HepG2 (cell line): ENCODE data around the gene DOHH. TPM values are rescaled to one million over a fixed set of nuclear protein-coding genes. Genes with fewer than 3 reads are reported as not detected.

Experiments used
- ATAC-seq: fragments of 200-7000 bp; cut with Tn5 transposase; 3 replicates; pipeline ENCODE4 v1.9.1; 2020; ENCODE audit warnings: mild to moderate bottlenecking, moderate library complexity
- BruUV-seq: library from RNA; stranded (reverse); fragments of 400-500 nt; replicated peaks from 2 replicates; lab custom pipeline; 2021; lab: Mats Ljungman, UMichigan
- CTCF ChIA-PET: fragments of 300-600 bp; formaldehyde crosslinking; extraction: SDS; loops from one replicate; lab custom pipeline; 2021; ENCODE audit warnings: low total read pairs, inconsistent platforms, low intra/inter-chr PET ratio; lab: Yijun Ruan, JAX
- POLR2A ChIA-PET: fragments of 350-600 bp; sonication (Branson Sonifier 250); formaldehyde crosslinking; loops from one replicate; lab custom pipeline; 2020; ENCODE audit warnings: antibody characterized with exemption, inconsistent platforms; lab: Yijun Ruan, JAX
- DNase-seq: peaks from one replicate; pipeline ENCODE4 v3.0.0-alpha.2; 2015; ENCODE audit warnings: low spot score
- FAIRE-seq: peaks from 3 replicates; lab custom pipeline; 2011; peaks lifted over from hg19 to GRCh38; lab: Jason Lieb, UNC
- H2AFZ ChIP-seq: one replicate; pipeline ENCODE4 v1.6.1; 2011; ENCODE audit warnings: low read length, inconsistent platforms
- H3K27ac ChIP-seq: fragments of 300-600 bp; 3 replicates; pipeline ENCODE4 v1.8.0; 2011; ENCODE audit warnings: mixed run types, mild to moderate bottlenecking, mixed read lengths, low read length, inconsistent platforms; ENCODE audit not compliant: insufficient read depth; ENCODE audit errors: extremely low read length
- H3K27me3 ChIP-seq, 2 experiments: fragments of 200-600 bp in 1 of 2; 2 replicates in 1 of 2; 3 replicates in 1 of 2; pipeline versions ENCODE4 v1.6.0 to v1.8.0; 2011; ENCODE audit warnings: low read length in 2 of 2, mild to moderate bottlenecking in 2 of 2, moderate library complexity in 2 of 2, inconsistent platforms in 1 of 2; ENCODE audit not compliant: insufficient read depth in 2 of 2, control insufficient read depth in 1 of 2
- H3K36me3 ChIP-seq, 2 experiments: fragments of 200-600 bp in 1 of 2; replicated peaks in 1 of 2; 2 replicates in 1 of 2; 3 replicates in 1 of 2; pipeline versions ENCODE4 v1.5.1 to v1.8.0; 2011; ENCODE audit warnings: low read length in 2 of 2, inconsistent platforms in 1 of 2; ENCODE audit not compliant: insufficient read depth in 2 of 2, control insufficient read depth in 1 of 2
- H3K4me1 ChIP-seq: 2 replicates; pipeline ENCODE4 v1.5.1; 2012; ENCODE audit warnings: low read length, inconsistent platforms; ENCODE audit not compliant: insufficient read depth
- H3K4me2 ChIP-seq: 2 replicates; pipeline ENCODE4 v1.6.0; 2011; ENCODE audit warnings: low read depth, low read length, inconsistent platforms
- H3K4me3 ChIP-seq, 3 experiments: fragments of 200-600 bp in 1 of 3; sonication (generic), shearing (Covaris generic) in 1 of 3; replicated peaks in 1 of 3; 2 replicates each; pipeline ENCODE4 v1.5.1; 2011 to 2016; ENCODE audit warnings: low read length in 3 of 3, inconsistent platforms in 2 of 3, low read depth in 2 of 3, mild to moderate bottlenecking in 2 of 3, control low read depth in 1 of 3, mixed read lengths in 1 of 3; ENCODE audit not compliant: insufficient read depth in 1 of 3
- H3K79me2 ChIP-seq: one replicate; pipeline ENCODE4 v1.6.1; 2011; ENCODE audit warnings: low read length, inconsistent platforms; ENCODE audit not compliant: insufficient read depth
- H3K9ac ChIP-seq: 2 replicates; pipeline ENCODE4 v1.6.0; 2011; ENCODE audit warnings: mild to moderate bottlenecking, low read depth, low read length, inconsistent platforms; ENCODE audit not compliant: insufficient read depth
- H3K9me3 ChIP-seq: 2 replicates; pipeline ENCODE4 v1.5.1; 2012; ENCODE audit warnings: mild to moderate bottlenecking, low read length
- H4K20me1 ChIP-seq: 2 replicates; pipeline ENCODE4 v1.6.0; 2011; ENCODE audit warnings: inconsistent platforms, mild to moderate bottlenecking, low read length, moderate library complexity; ENCODE audit not compliant: insufficient read depth
- ATF4 ChIP-seq, 2 experiments: fragments of 450-650 bp in 1 of 2; sonication (generic) in 1 of 2; formaldehyde crosslinking; IDR thresholded peaks; 2 replicates each; pipeline versions ENCODE4 v1.5.0 to v1.8.0; 2020 to 2022; ENCODE audit warnings: mild to moderate bottlenecking in 1 of 2, missing genetic modification reagents in 1 of 2
- BHLHE40 ChIP-seq: IDR thresholded peaks from 2 replicates; pipeline ENCODE4 v1.6.1; 2011; ENCODE audit warnings: low read length, improper control_type of control experiment
- GABPB1 ChIP-seq: IDR thresholded peaks from 2 replicates; pipeline ENCODE4 v1.6.1; 2016; ENCODE audit warnings: mild to moderate bottlenecking, missing genetic modification reagents, moderate library complexity, missing compliant biosample characterization
- MLX ChIP-seq: IDR thresholded peaks from 2 replicates; pipeline ENCODE4 v1.6.1; 2016
- NR2C2 ChIP-seq: sonication (generic); formaldehyde crosslinking; IDR thresholded peaks from 2 replicates; pipeline ENCODE4 v1.4.0; 2020; ENCODE audit warnings: missing genetic modification reagents, mild to moderate bottlenecking, moderate library complexity, borderline replicate concordance
- NR2F1 ChIP-seq, 2 experiments: fragments of 450-650 bp in 1 of 2; formaldehyde crosslinking in 1 of 2; IDR thresholded peaks; 2 replicates each; pipeline versions ENCODE4 v1.5.0 to v1.6.1; 2016 to 2020; ENCODE audit warnings: mild to moderate bottlenecking in 1 of 2, missing compliant biosample characterization in 1 of 2, missing genetic modification reagents in 1 of 2, moderate library complexity in 1 of 2
- NR2F6 ChIP-seq, 2 experiments: IDR thresholded peaks; 2 replicates each; pipeline ENCODE4 v1.6.1; 2016; ENCODE audit warnings: antibody characterized with exemption in 1 of 2, mild to moderate bottlenecking in 1 of 2
- PRMT3 ChIP-seq: sonication (generic); formaldehyde crosslinking; IDR thresholded peaks from 2 replicates; pipeline ENCODE4 v1.8.1; 2022; ENCODE audit warnings: low read depth, mild to moderate bottlenecking, moderate library complexity, missing genetic modification reagents, borderline replicate concordance
- RARA ChIP-seq: IDR thresholded peaks from 2 replicates; pipeline ENCODE4 v1.6.1; 2016; ENCODE audit warnings: missing genetic modification reagents, missing compliant biosample characterization
- RXRA ChIP-seq: sonication (generic); formaldehyde crosslinking; IDR thresholded peaks from 2 replicates; pipeline ENCODE4 v1.5.1; 2020; ENCODE audit warnings: missing genetic modification reagents
- TFE3 ChIP-seq: IDR thresholded peaks from 2 replicates; pipeline ENCODE4 v1.6.1; 2016
- TRIM24 ChIP-seq: sonication (generic); formaldehyde crosslinking; IDR thresholded peaks from 2 replicates; pipeline ENCODE4 v1.8.0; 2022; ENCODE audit warnings: mild to moderate bottlenecking, missing genetic modification reagents
- ZNF687 ChIP-seq: sonication (generic); formaldehyde crosslinking; IDR thresholded peaks from 2 replicates; pipeline ENCODE4 v1.5.1; 2020; ENCODE audit warnings: mild to moderate bottlenecking, missing genetic modification reagents, moderate library complexity
- ZNF790 ChIP-seq: sonication (generic); formaldehyde crosslinking; IDR thresholded peaks from 2 replicates; pipeline ENCODE4 v1.8.0; 2022; ENCODE audit warnings: missing genetic modification reagents, mild to moderate bottlenecking, borderline replicate concordance
- WGBS: methylation state at CpG from one replicate; pipeline ENCODE4 v1.1.6; 2017; ENCODE audit warnings: low lambda C conversion rate; 5-methylcytosine and 5-hydroxymethylcytosine counted together
- in situ Hi-C: cut with HindIII; loops from 2 replicates; pipeline ENCODE4 v1.10.0; 2017; ENCODE audit warnings: low pct_unique_long_range_greater_than_20kb; ENCODE audit not compliant: extremely low pct_ligation_motif_present
- intact Hi-C: fragments of 100-400 bp; cut with micrococcal nuclease; formaldehyde crosslinking; loops from one replicate; pipeline ENCODE4 v1.10.0; 2022; ENCODE audit not compliant: unreplicated experiment
- polyA plus RNA-seq, 8 experiments: library from polyadenylated mRNA; depleted of rRNA in 3 of 8; stranded (reverse) in 7 of 8; unstranded in 1 of 8; fragments of >200 nt; fragmentation: Illumina TruSeq in 4 of 8; extraction: Trizol in 4 of 8; gene quantifications; 2 replicates each; pipeline versions ENCODE4 v1.2.1 to v1.2.3, GENCODE V29; 2011 to 2016; ENCODE audit warnings: low read depth in 4 of 8, missing spikeins in 1 of 8, mixed read lengths in 1 of 8; ENCODE audit not compliant: insufficient read depth in 1 of 8
- total RNA-seq, 5 experiments: library from RNA; depleted of rRNA; stranded (reverse); fragments of >200 nt; fragmentation: Illumina TruSeq; extraction: Trizol; gene quantifications; 2 replicates each; pipeline ENCODE4 v1.2.3, GENCODE V29; 2016; ENCODE audit warnings: low read depth in 1 of 5

Gene DOHH
- total and polyA plus RNA-seq, 2 of the 13 experiments (the other 11 are each of a cell fraction or from before 2014, with no cell fraction given), result 3.5 to 13.7 TPM

GRCh38 chr19:3451451-3451866 lies 49.0 kb downstream of the DOHH start:
- 30% methylated on average over 10 of the region's 10 CpGs for WGBS
- no TSS peak for BruUV-seq
- ATAC-seq (peak; percentile 41), DNase-seq (no peak), FAIRE-seq (no peak)
- TF ChIP-seq BHLHE40 (peak; percentile 64), RARA (CRISPR knock-in tag) (peak; percentile 63; the same call in 1 of the 2 replicates), ZNF687 (CRISPR knock-in tag) (peak; percentile 30; the same call in 1 of the 2 replicates), TRIM24 (CRISPR knock-in tag) (no peak), NR2F1 (CRISPR knock-in tag; IDR thresholded peaks at IDR 0.05) (peak; percentile 68 to 77; a peak in 2 of 4 replicates), NR2F6 (IDR thresholded peaks at IDR 0.05) (peak; percentile 86), NR2F6 (CRISPR knock-in tag; IDR thresholded peaks at IDR 0.05) (peak; percentile 90), GABPB1 (CRISPR knock-in tag) (peak; percentile 15; the same call in 1 of the 2 replicates), ZNF790 (CRISPR knock-in tag) (no peak), NR2C2 (peak; percentile 52), ATF4 (CRISPR knock-in tag; IDR thresholded peaks at IDR 0.05) (0 out of 4 replicates have a peak, but pooled peaks of 1 of the 2 experiments have one; percentile 29), TFE3 (0 out of 2 replicates have a peak, but pooled peaks have one; percentile 13), PRMT3 (no peak), MLX (CRISPR knock-in tag) (peak; percentile 32; the same call in 1 of the 2 replicates), RXRA (CRISPR knock-in tag) (peak; percentile 72; the same call in 1 of the 2 replicates)
- Histone ChIP-seq H3K27me3 (no peaks in the 10 kb centered on the region), H3K9ac (no peak overlapping the region), H3K9me3 (no peaks in the 10 kb centered on the region), H3K27ac (peak overlapping the region; percentile 21), H3K4me3 (no peak overlapping the region), H4K20me1 (0 out of 2 replicates have a peak, but pooled peaks cover 2% of the 10 kb centered on the region), H3K4me1 (peaks cover 16% of the 10 kb centered on the region), H3K4me2 (no peak overlapping the region), H3K36me3 (peaks cover 6 to 24% of the 10 kb centered on the region in 2 experiments; a peak in 4 of 5 replicates), H3K79me2 (no peaks in the 10 kb centered on the region), H2AFZ (no peak overlapping the region)
- intact Hi-C loops, result no loop called here
- ChIA-PET POLR2A (no interaction called here), CTCF (no interaction called here)
- in situ Hi-C loops, result no loop called here
